RWPE2 (cell line): Measurements from ENCODE around the gene KRT23.

ENCODE experiments used
- ATAC-seq: fragments of 200-7000 bp; cut with Tn5 transposase; 3 replicates; pipeline ENCODE4 v1.9.1; 2021; ENCODE audit warnings: low read depth
- DNase-seq: peaks from one replicate; pipeline ENCODE4 v3.0.0-alpha.2; 2020; ENCODE audit warnings: low spot score
- H3K27ac ChIP-seq: fragments of 450-650 bp; 2 replicates; pipeline ENCODE4 v1.5.1; 2017; ENCODE audit warnings: mild to moderate bottlenecking; ENCODE audit not compliant: poor library complexity, severe bottlenecking
- H3K27me3 ChIP-seq: fragments of 250-450 bp; sonication (Bioruptor Pico); 2 replicates; pipeline ENCODE4 v1.5.1; 2021; ENCODE audit warnings: mild to moderate bottlenecking, moderate library complexity; ENCODE audit not compliant: insufficient read depth, poor library complexity, severe bottlenecking
- H3K36me3 ChIP-seq: fragments of 250-450 bp; sonication (Bioruptor Pico); 2 replicates; pipeline ENCODE4 v1.5.1; 2020; ENCODE audit warnings: low read depth, mild to moderate bottlenecking, moderate library complexity
- H3K4me1 ChIP-seq: fragments of 250-450 bp; sonication (Bioruptor Pico); 2 replicates; pipeline ENCODE4 v1.5.1; 2021; ENCODE audit warnings: mild to moderate bottlenecking, moderate library complexity; ENCODE audit not compliant: insufficient read depth, poor library complexity, severe bottlenecking
- H3K4me3 ChIP-seq: fragments of 250-450 bp; sonication (Bioruptor Pico); 2 replicates; pipeline ENCODE4 v1.5.1; 2021; ENCODE audit warnings: mild to moderate bottlenecking, moderate library complexity; ENCODE audit not compliant: severe bottlenecking
- H3K9me3 ChIP-seq: fragments of 250-450 bp; sonication (Bioruptor Pico); 2 replicates; pipeline ENCODE4 v1.5.1; 2021; ENCODE audit warnings: mild to moderate bottlenecking, moderate library complexity; ENCODE audit not compliant: severe bottlenecking
- CTCF ChIP-seq: fragments of 450-650 bp; IDR thresholded peaks from one replicate; pipeline ENCODE4 v1.5.1; 2017; ENCODE audit warnings: mild to moderate bottlenecking, moderate library complexity; ENCODE audit not compliant: poor library complexity, severe bottlenecking

Gene KRT23

GRCh38 chr17:40896916-40897455 lies 40.5 kb downstream of the KRT23 start:
- no peak for ATAC-seq
- no peak for DNase-seq
- no peak overlapping the region for H3K27ac ChIP-seq
- no peak for TF ChIP-seq CTCF
- no peak overlapping the region for H3K4me3 ChIP-seq
- H3K27me3 ChIP-seq, result no peaks in the 10 kb centered on the region
- peaks cover 5% of the 10 kb centered on the region for H3K4me1 ChIP-seq
- H3K9me3 ChIP-seq, result no peaks in the 10 kb centered on the region
- H3K36me3 ChIP-seq, result no peaks in the 10 kb centered on the region

- no peak overlapping the region for H3K4me3 ChIP-seq
- no peaks in the 10 kb centered on the region for H3K27me3 ChIP-seq
- ATAC-seq (no peak), DNase-seq (no peak)
- no peaks in the 10 kb centered on the region for H3K4me1 ChIP-seq
- H3K27ac ChIP-seq, result no peak overlapping the region
- no peaks in the 10 kb centered on the region for H3K9me3 ChIP-seq
- no peak for TF ChIP-seq CTCF
- no peaks in the 10 kb centered on the region for H3K36me3 ChIP-seq
Observed at GRCh38 chr17:40895106-40895730, 42.2 kb downstream of the KRT23 start.

GRCh38 chr17:40888196-40888720 lies 49.2 kb downstream of the KRT23 start:
- ATAC-seq, result no peak
- Histone ChIP-seq H3K27me3 (no peaks in the 10 kb centered on the region), H3K9me3 (no peaks in the 10 kb centered on the region), H3K4me3 (no peak overlapping the region), H3K36me3 (no peaks in the 10 kb centered on the region), H3K27ac (no peak overlapping the region), H3K4me1 (no peaks in the 10 kb centered on the region)
- no peak for TF ChIP-seq CTCF
- no peak for DNase-seq

GRCh38 chr17:40886090-40886489 lies 51.4 kb downstream of the KRT23 start:
- H3K27me3 ChIP-seq, result no peaks in the 10 kb centered on the region
- no peaks in the 10 kb centered on the region for H3K9me3 ChIP-seq
- H3K36me3 ChIP-seq, result no peaks in the 10 kb centered on the region
- no peaks in the 10 kb centered on the region for H3K4me1 ChIP-seq
- H3K27ac ChIP-seq, result no peak overlapping the region
- H3K4me3 ChIP-seq, result no peak overlapping the region
- no peak for TF ChIP-seq CTCF
- ATAC-seq (no peak), DNase-seq (no peak)

GRCh38 chr17:40884708-40885512 lies 52.5 kb downstream of the KRT23 start, which contains the start of gene KRT20:
KRT20 (minus strand) TSS chr17:40885242; CDS start chr17:40885185, 57 bp downstream.
- Histone ChIP-seq H3K27ac (no peak within 1 kb of the TSS), H3K27me3 (no peaks in the 10 kb centered on the region), H3K4me3 (no peak within 1 kb of the TSS), H3K4me1 (no peaks in the 10 kb centered on the region), H3K9me3 (no peaks in the 10 kb centered on the region), H3K36me3 (no peaks in the 10 kb centered on the region)
- DNase-seq (no peak), ATAC-seq (no peak)
- TF ChIP-seq CTCF, result peak; percentile 28
